Endothelial cell (in vitro differentiated cells): ENCODE measurements around the gene NDRG3. TPM values are rescaled to one million over a fixed set of nuclear protein-coding genes. Genes with fewer than 3 reads are reported as not detected.
A peak's percentile ranks its signal among the peaks of the same experiment; 100 is the strongest.

ENCODE experiments used
- DNase-seq: peaks from one replicate; pipeline ENCODE4 v3.0.0; 2021; ENCODE audit warnings: low spot score
- H3K27ac Mint-ChIP-seq: one replicate; pipeline ENCODE4 v1.8.0; 2021; ENCODE audit warnings: mixed read lengths, inconsistent platforms; ENCODE audit not compliant: unreplicated experiment
- H3K27me3 Mint-ChIP-seq: one replicate; pipeline ENCODE4 v1.8.0; 2021; ENCODE audit warnings: mild to moderate bottlenecking, moderate library complexity, mixed read lengths, inconsistent platforms; ENCODE audit not compliant: unreplicated experiment
- H3K36me3 Mint-ChIP-seq: one replicate; pipeline ENCODE4 v1.8.0; 2021; ENCODE audit warnings: mild to moderate bottlenecking, low read depth, mixed read lengths, inconsistent platforms; ENCODE audit not compliant: unreplicated experiment
- H3K4me1 Mint-ChIP-seq: one replicate; pipeline ENCODE4 v1.8.0; 2021; ENCODE audit warnings: mild to moderate bottlenecking, mixed read lengths, inconsistent platforms; ENCODE audit not compliant: unreplicated experiment
- H3K4me3 Mint-ChIP-seq: one replicate; pipeline ENCODE4 v1.8.0; 2021; ENCODE audit warnings: mild to moderate bottlenecking, mixed read lengths, inconsistent platforms; ENCODE audit not compliant: unreplicated experiment
- H3K9me3 Mint-ChIP-seq: one replicate; pipeline ENCODE4 v1.8.0; 2021; ENCODE audit warnings: mixed read lengths, inconsistent platforms; ENCODE audit not compliant: unreplicated experiment
- total RNA-seq: library from RNA; stranded (reverse); fragmentation: NEBNext Ultra II Directional; extraction: Animal tissue kit (Norgen Biotek cat#: 25700); gene quantifications from one replicate; pipeline ENCODE4 v1.2.1, GENCODE V29; 2021; ENCODE audit not compliant: unreplicated experiment
- TF ChIP-seq, protein P1 (sequence below): fragments of 200-600 bp; sonication (generic); IDR thresholded peaks from one replicate; pipeline ENCODE4 v1.5.0; 2021; ENCODE audit warnings: antibody characterized with exemption; ENCODE audit not compliant: unreplicated experiment

NDRG3 gene
- total RNA-seq, 1 donor from 2014 or later, result 14.2 TPM

DNA sequence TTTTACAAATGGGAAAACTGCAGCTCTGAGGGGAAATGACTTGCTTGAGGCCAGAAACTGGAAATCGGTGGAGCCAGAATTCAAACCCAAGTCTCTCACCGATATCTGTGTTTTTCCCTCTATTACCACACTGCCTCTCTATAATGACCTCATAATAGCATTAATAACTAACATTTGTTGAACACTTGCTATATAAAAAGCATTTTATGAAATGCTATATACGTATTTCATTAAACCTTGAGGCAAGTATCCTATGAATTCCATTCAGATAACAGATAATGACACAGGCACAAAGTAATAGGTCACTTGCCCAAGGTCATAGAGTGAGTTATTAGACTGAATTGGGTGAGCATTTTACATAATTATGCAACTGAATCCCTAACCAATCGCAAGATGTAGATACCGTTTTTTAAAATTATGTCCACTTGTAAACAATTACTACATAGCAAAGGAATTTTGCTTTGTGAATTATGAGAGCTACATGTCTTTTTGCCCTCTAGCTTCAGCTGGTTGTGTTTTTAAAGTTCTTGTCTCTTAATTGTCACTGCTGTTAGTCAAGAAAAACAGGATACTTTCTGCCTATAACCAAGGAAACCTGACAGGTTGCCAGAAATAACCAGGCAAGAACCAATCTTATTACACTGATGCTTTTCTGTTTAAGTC lies 23.0 kb upstream of the NDRG3 start:
- no peaks in the 10 kb centered on the region for H3K9me3 Mint-ChIP-seq
- peaks cover 6% of the 10 kb centered on the region for H3K27me3 Mint-ChIP-seq
- DNase-seq, result no peak
- H3K36me3 Mint-ChIP-seq, result no peaks in the 10 kb centered on the region
- H3K4me3 Mint-ChIP-seq, result no peak overlapping the region
- H3K27ac Mint-ChIP-seq, result no peak overlapping the region
- TF ChIP-seq, protein P1, sequence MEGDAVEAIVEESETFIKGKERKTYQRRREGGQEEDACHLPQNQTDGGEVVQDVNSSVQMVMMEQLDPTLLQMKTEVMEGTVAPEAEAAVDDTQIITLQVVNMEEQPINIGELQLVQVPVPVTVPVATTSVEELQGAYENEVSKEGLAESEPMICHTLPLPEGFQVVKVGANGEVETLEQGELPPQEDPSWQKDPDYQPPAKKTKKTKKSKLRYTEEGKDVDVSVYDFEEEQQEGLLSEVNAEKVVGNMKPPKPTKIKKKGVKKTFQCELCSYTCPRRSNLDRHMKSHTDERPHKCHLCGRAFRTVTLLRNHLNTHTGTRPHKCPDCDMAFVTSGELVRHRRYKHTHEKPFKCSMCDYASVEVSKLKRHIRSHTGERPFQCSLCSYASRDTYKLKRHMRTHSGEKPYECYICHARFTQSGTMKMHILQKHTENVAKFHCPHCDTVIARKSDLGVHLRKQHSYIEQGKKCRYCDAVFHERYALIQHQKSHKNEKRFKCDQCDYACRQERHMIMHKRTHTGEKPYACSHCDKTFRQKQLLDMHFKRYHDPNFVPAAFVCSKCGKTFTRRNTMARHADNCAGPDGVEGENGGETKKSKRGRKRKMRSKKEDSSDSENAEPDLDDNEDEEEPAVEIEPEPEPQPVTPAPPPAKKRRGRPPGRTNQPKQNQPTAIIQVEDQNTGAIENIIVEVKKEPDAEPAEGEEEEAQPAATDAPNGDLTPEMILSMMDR, result no peak
- H3K4me1 Mint-ChIP-seq, result peaks cover 7% of the 10 kb centered on the region

DNA sequence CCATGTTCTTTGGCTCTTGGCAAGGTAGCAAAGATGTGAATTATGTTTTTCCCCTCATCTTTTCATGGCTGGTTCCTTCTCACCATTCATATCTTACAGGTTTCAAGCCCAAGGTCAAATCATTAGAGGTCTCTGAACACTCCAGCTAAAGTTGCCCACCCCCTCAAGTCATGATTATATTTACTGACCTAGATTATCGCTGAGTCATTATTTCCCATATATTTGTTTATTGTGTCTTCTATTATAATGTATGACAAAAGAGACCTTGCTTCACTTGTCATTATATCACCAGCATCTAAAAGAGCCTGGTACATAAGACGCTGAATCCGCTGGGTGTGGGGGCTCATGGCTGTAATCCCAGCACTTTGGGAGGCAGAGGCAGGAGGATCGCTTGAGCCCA lies 15.2 kb upstream of the NDRG3 start:
- no peaks in the 10 kb centered on the region for H3K9me3 Mint-ChIP-seq
- H3K4me3 Mint-ChIP-seq, result no peak overlapping the region
- peaks cover 6% of the 10 kb centered on the region for H3K4me1 Mint-ChIP-seq
- no peak for DNase-seq
- H3K27ac Mint-ChIP-seq, result no peak overlapping the region
- TF ChIP-seq, protein P1, result no peak
- H3K36me3 Mint-ChIP-seq, result no peaks in the 10 kb centered on the region
- no peaks in the 10 kb centered on the region for H3K27me3 Mint-ChIP-seq

DNA sequence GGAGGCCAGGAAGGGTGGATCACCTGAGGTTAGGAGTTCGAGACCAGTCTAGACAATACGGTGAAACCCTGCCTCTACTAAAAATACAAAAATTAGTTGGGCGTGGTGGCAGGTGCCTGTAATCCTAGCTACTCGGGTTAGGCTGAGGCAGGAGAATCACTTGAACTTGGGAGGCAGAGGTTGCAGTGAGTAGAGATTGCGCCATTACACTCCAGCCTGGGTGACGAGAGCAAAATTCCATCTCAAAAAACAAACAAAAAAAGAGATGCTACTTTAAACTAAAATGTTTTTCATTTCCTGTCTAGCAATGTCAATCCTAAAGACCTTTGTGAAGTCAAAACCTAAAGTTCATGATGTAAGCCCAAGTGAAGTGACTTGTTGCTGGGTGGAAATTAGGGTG lies 14.8 kb upstream of the NDRG3 start:
- no peaks in the 10 kb centered on the region for H3K9me3 Mint-ChIP-seq
- no peak for DNase-seq
- H3K4me3 Mint-ChIP-seq, result no peak overlapping the region
- no peaks in the 10 kb centered on the region for H3K36me3 Mint-ChIP-seq
- no peaks in the 10 kb centered on the region for H3K27me3 Mint-ChIP-seq
- peaks cover 6% of the 10 kb centered on the region for H3K4me1 Mint-ChIP-seq
- TF ChIP-seq, protein P1, result no peak
- H3K27ac Mint-ChIP-seq, result no peak overlapping the region

DNA sequence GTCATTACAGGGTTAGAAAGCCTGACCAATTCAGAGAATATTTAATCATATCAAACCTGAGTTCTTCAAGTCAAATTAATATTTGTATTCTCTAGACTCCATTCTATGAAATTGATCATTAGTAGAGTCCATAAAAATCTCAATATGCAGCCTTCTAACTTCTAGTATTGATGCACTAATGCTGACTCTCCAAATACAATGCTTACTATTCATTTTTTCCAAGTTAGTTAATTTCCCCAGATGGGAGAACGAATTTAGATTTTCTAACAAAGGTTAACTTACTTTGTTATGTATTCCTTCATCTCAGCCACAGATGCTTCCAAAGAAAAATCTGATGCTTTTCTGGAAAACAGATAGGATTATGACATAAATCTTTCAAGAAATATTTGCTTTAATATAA lies 12.4 kb upstream of the NDRG3 start:
- no peaks in the 10 kb centered on the region for H3K9me3 Mint-ChIP-seq
- H3K27ac Mint-ChIP-seq, result peak overlapping the region; percentile 100
- no peaks in the 10 kb centered on the region for H3K27me3 Mint-ChIP-seq
- peaks cover 6% of the 10 kb centered on the region for H3K4me1 Mint-ChIP-seq
- no peak for DNase-seq
- H3K36me3 Mint-ChIP-seq, result no peaks in the 10 kb centered on the region
- TF ChIP-seq, protein P1, result no peak
- H3K4me3 Mint-ChIP-seq, result no peak overlapping the region

DNA sequence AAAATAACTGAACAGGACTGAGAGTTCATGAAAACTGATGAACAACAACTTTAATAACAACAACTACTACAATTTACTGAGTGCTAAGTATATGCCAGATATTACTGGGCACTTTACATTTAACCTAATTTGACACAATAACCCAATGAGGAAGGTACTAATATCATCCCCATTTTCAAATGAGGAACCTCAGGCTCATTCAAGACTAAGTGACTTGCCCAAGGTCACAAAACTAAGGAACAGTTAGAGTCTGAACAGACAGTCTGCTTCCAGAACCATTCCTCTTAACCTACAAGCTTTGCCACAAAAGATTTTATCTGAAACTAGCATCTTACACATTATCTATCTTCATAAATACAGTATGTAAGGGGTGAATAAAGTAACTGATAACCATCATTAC lies 10.6 kb upstream of the NDRG3 start:
- no peak overlapping the region for H3K4me3 Mint-ChIP-seq
- H3K9me3 Mint-ChIP-seq, result no peaks in the 10 kb centered on the region
- no peaks in the 10 kb centered on the region for H3K27me3 Mint-ChIP-seq
- H3K36me3 Mint-ChIP-seq, result peaks cover 7% of the 10 kb centered on the region
- DNase-seq, result no peak
- peaks cover 6% of the 10 kb centered on the region for H3K4me1 Mint-ChIP-seq
- TF ChIP-seq, protein P1, result no peak
- peak overlapping the region; percentile 100 for H3K27ac Mint-ChIP-seq
